H54 (cell line): ENCODE data around the gene XPNPEP1.
"Not testable (repeated sequence)": the region's sequence is repeated elsewhere in the genome, so short reads cannot be mapped to it uniquely, and the experiment has no call there.

Experiments used
- DNase-seq: peaks from one replicate; pipeline ENCODE4 v3.0.0; 2011; ENCODE audit warnings: low spot score, mixed read lengths; ENCODE audit not compliant: insufficient read length
- FAIRE-seq: peaks from 3 replicates; lab custom pipeline; 2011; peaks lifted over from hg19 to GRCh38; lab: Jason Lieb, UNC
- POLR2A ChIP-seq: IDR thresholded peaks from 2 replicates; pipeline ENCODE4 v1.6.1; 2011; ENCODE audit warnings: low read depth, mild to moderate bottlenecking, low read length

Gene XPNPEP1

GRCh38 chr10:109924967-109925620 is 1.8 kb upstream of the XPNPEP1 start:
- no peak for TF ChIP-seq POLR2A
- DNase-seq (no peak), FAIRE-seq (no peak)

DNA sequence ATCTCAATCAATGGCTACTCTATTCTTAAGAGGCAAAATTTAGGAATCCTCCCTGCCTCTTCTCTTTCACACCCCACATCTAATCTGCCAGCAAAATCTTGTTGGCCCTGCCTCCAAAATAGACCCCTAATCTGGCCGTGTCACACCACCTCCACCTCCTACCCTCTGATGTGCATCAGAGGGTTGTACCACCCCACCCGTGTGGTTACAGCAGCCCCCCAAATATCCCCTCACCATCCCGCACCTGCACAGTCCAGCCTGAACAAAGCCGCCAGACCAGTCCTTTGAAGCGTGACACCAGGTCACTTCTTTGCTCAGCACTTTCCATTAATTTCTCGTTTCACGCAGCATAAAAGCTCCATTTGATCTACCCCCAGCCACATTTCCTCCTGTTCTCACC is 776 bp upstream of the XPNPEP1 start:
- no peak for TF ChIP-seq POLR2A
- no peak for FAIRE-seq
- no peak for DNase-seq

- no peak for FAIRE-seq
These were observed 844 bp downstream of the XPNPEP1 start for GRCh38 chr10:109922358-109922975.

DNA sequence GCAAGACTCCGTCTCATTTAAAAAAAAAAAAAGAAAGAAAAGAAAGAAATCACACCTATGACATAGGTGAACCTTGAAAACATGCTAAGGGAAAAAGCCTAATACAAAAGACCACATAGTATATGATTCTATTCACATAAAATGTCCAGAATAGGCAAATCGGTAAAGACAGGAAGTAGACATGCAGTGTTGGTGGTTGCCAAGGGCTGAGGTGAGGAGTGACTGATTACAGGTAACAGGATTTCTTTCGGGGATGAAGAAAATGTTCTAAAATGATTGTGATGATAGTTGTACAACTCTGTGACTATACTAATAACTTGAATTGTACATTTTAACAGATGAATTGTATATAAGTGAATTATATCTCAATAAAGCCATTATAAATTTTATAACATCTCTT is 3.3 kb downstream of the XPNPEP1 start:
- no peak for TF ChIP-seq POLR2A
- DNase-seq (no peak), FAIRE-seq (no peak)

More at GRCh38 chr10:109922358-109922975, 844 bp downstream of the XPNPEP1 start:
- DNase-seq: no peak
- TF ChIP-seq POLR2A: no peak

GRCh38 chr10:109919220-109919619 is 4.1 kb downstream of the XPNPEP1 start:
- no peak for TF ChIP-seq POLR2A
- DNase-seq (no peak), FAIRE-seq (no peak)

- DNase-seq, FAIRE-seq: not testable (repeated sequence)
These were observed 4.6 kb downstream of the XPNPEP1 start for GRCh38 chr10:109918707-109919106.

DNA sequence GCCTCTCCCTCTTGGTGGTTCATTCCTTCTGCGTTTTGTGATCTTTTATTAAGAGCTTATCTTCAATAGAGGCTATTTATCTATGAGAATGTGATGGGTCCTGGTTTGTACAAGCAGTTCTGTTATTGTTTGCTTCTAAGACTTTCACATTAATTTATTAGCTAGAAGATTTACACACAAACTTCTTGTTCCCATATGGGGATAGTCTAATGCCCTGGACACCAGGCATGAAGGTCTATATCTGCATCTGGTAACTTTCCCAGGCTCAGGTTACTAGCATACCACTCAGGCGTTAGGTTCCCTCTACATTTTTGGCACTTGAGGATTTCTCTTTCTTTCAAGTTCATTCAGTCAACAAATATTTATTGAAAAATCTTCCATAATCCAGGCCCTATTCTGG is 7.7 kb downstream of the XPNPEP1 start:
- TF ChIP-seq POLR2A: no peak
- DNase-seq: no peak
- no peak for FAIRE-seq

DNA sequence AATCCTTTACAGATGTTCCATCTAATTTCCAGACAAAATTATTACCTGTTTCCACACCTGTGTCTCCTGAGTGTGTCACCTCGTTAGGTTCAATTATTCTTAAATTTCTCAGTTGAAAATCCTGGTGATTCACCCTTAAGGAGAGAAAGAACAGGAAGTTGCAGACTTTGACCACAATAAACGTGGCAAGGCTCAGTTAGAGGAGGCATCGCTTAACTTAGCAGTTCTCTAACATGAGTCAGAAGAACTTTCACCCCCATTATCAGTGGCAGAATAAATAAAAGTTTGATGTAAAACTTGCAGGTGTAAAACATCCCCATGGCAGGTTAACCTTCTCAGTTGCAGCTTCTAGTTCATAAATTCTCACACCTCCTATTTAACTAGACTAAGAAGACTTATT is 8.3 kb downstream of the XPNPEP1 start:
- DNase-seq (peak; percentile 69), FAIRE-seq (peak; percentile 36)
- no peak for TF ChIP-seq POLR2A

DNA sequence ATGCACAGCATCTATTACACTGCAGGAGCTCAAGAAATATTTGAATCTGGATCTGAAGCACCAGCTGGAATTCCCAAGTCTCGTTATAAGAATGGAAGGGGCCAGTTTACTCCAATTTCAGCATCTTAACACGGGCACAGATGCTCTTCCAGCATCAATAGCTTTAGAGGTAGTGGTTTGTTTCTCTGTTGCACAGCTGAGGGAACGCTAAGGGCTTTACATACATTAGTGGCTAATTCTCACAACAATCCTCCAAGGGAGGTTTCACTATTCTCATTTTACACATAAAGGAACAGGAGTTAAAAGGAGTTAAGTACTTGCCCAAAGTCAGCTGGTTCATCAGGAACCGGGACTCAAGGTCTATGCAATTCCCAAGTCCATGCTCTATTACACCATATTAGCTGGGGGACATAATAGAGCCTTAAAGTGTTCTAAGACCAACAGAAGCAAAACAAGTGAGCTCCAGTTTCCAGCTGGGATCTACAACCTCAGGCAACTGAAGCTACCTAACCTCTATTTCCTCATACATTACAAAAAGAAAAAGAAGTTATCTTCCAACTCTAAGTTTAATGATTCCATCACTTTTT is 9.9 kb downstream of the XPNPEP1 start:
- no peak for DNase-seq
- TF ChIP-seq POLR2A: no peak
- FAIRE-seq: no peak

DNA sequence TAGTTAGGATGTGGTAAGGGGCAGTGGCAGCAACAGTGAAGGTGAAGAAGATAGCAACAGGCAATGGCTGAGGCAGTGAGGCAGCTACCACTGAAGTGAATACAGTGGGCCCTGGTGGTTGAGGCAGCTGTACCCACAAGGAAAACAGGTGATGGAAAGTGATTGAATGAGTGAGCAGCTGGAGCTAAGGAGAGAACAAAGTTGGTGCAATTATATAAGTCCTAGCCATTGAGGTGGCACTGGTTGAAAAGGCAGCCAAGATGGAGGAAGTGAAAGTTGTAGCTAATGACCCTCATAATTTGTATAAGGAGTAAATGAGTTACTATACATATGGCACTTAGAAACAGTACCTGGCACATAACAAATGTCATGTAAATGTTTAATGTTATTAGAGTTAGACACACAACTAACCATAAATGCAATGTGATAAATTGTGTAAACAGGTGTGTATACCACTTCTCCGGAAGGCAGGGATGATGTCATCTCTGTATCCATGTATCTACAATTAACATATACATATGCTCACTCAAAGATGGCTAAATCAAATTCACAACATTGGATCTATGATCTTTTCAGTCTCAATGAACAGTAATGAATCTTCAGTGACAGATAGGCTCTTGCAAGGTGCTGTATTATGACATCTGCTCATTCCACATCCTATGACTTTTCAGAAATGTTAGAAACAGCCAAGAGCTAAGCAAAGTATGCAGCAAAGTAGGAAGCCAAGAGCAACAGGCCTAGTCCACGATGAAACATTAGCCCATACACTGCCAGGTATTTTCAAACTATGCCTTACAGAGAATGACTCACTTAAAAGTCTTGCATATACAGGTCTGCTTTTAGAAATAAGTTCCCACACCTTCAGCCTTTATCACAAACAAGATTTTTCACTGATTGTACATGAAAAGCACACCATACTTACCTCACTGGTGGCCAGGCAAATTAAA is 10.7 kb downstream of the XPNPEP1 start:
- FAIRE-seq: no peak
- TF ChIP-seq POLR2A: no peak
- DNase-seq: no peak

GRCh38 chr10:109911903-109912302 is 11.4 kb downstream of the XPNPEP1 start:
- DNase-seq (no peak), FAIRE-seq (no peak)
- no peak for TF ChIP-seq POLR2A

GRCh38 chr10:109906316-109906715 is 17.0 kb downstream of the XPNPEP1 start:
- FAIRE-seq (no peak), DNase-seq (no peak)
- TF ChIP-seq POLR2A: no peak

GRCh38 chr10:109904397-109904796 is 18.9 kb downstream of the XPNPEP1 start:
- no peak for DNase-seq
- TF ChIP-seq POLR2A: no peak
- FAIRE-seq: no peak
